Astrocyte of the cerebellum (primary cell): ENCODE results near the gene RABGAP1.

Source experiments
- DNase-seq: peaks from one replicate; pipeline ENCODE4 v3.0.0-alpha.2; 2011; ENCODE audit warnings: low read depth
- H3K4me3 ChIP-seq: 2 replicates; pipeline ENCODE4 v1.5.1; 2011; ENCODE audit warnings: mild to moderate bottlenecking, low read depth, low read length, moderate library complexity
- in situ Hi-C: cut with HindIII; loops from 2 replicates; pipeline ENCODE4 v1.10.0; 2017; ENCODE audit warnings: low sequenced_read_pairs
- TF ChIP-seq, protein P1 (sequence below): IDR thresholded peaks from 2 replicates; pipeline ENCODE4 v1.5.1; 2012; ENCODE audit warnings: low read length, low read depth, moderate library complexity, mild to moderate bottlenecking; ENCODE audit errors: missing control alignments

RABGAP1 gene

DNA sequence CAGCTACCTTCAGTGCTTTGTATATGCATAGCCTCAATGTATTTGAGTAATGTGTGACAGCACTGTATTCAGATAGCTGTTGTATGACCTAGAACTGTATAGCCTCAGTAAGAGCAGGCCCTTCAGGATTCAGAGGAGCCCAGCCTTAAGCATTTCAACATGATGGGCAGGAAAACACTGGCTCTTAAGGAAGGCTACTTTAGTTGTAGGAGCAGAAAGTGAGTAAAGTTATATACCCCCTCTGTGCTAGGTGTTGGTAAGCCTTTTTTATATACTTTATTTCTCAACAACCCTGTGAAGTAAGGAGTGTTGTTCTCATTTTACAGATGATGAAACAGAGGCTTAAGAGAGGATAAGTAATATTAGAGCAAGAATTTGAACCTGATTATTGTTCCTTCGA is 91.1 kb downstream of the RABGAP1 start:
- in situ Hi-C loops: no loop called here
- TF ChIP-seq, protein P1, sequence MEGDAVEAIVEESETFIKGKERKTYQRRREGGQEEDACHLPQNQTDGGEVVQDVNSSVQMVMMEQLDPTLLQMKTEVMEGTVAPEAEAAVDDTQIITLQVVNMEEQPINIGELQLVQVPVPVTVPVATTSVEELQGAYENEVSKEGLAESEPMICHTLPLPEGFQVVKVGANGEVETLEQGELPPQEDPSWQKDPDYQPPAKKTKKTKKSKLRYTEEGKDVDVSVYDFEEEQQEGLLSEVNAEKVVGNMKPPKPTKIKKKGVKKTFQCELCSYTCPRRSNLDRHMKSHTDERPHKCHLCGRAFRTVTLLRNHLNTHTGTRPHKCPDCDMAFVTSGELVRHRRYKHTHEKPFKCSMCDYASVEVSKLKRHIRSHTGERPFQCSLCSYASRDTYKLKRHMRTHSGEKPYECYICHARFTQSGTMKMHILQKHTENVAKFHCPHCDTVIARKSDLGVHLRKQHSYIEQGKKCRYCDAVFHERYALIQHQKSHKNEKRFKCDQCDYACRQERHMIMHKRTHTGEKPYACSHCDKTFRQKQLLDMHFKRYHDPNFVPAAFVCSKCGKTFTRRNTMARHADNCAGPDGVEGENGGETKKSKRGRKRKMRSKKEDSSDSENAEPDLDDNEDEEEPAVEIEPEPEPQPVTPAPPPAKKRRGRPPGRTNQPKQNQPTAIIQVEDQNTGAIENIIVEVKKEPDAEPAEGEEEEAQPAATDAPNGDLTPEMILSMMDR: no peak

GRCh38 chr9:123033352-123033751 is 92.5 kb downstream of the RABGAP1 start, which contains the start of gene GPR21:
Gene GPR21 (plus strand): TSS chr9:123033667. CDS start chr9:123034567, 900 bp downstream.
- TF ChIP-seq, protein P1: no peak
- no peak for DNase-seq
- in situ Hi-C loops: no loop called here
- no peak within 1 kb of the TSS for H3K4me3 ChIP-seq

More for the DNA sequence above, 91.1 kb downstream of the RABGAP1 start:
- DNase-seq: no peak
- H3K4me3 ChIP-seq: no peak overlapping the region

DNA sequence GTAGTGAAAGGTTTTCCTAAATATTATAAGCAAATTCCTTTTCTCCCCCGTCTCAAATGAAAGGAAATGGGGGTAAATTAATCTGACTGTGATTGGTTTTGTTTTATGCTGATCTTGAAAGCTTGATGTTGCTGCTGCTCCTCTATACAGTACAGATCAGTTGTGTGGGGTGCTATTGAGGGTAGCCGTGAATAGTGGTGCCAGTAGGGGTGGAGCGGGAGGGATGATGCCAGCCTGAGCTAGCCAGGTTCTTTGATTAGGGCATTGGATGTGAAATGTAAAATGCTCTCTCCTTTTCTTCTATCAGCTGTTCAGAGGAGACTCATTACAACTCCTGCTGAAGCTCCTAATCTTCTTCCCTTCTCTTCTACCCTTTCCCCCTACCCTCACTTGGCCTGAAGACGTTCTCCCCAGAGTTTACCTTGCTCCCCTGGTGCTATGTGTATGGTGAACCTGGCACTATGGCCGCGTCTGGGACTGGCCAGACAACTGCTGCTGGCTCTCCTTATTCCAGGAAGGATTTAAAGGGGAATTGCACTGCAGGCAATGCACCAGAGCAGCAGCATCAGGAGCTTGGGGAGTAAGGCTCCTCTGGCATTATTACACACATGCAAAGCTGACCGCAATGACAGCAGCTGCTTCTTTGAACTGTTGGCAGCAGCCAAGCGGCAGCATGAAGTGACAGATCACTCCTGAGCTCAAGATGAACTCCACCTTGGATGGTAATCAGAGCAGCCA is 93.2 kb downstream of the RABGAP1 start:
- H3K4me3 ChIP-seq: no peak overlapping the region
- TF ChIP-seq, protein P1: no peak
- no peak for DNase-seq
- in situ Hi-C loops: no loop called here

GRCh38 chr9:123034881-123035510 is 94.2 kb downstream of the RABGAP1 start:
- DNase-seq: no peak
- H3K4me3 ChIP-seq: no peak overlapping the region
- in situ Hi-C loops: no loop called here
- TF ChIP-seq, protein P1: no peak

GRCh38 chr9:123035791-123036190 is 95.0 kb downstream of the RABGAP1 start:
- in situ Hi-C loops: no loop called here
- no peak for DNase-seq
- no peak overlapping the region for H3K4me3 ChIP-seq
- TF ChIP-seq, protein P1: no peak

DNA sequence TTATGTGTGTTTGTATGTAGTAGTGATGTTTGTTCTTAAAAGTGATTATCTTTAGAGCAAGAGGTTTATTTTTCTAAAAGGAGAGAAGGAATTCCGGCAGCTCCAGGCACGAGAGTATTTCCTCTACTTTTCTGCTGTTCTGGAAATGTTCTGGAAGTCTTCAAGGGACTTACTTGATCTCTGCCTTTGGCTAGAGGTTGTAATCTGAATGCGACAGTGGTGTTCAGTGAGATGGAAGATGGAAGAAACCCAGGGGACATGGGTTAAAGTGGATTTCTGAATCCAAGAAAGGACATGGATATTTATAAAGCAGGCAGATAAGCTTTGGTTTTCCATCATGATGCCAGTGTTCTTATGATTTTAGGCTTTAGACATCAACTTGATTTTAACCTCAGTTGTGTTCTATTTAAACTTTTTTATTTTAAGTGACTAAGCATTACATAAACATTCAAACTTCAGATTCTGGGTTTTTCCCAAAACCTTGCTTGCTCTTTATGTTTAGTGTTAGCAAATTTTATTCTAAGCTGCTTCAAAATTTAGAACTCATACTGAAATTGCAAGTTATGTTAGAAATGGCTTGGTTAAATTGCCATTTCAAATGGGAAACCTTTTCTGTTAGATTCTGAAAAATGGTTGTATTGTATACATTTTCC is 96.2 kb downstream of the RABGAP1 start:
- in situ Hi-C loops: no loop called here
- no peak overlapping the region for H3K4me3 ChIP-seq
- TF ChIP-seq, protein P1: no peak
- no peak for DNase-seq
